GM19099 (cell line): ENCODE results near the gene ATG2A.

Experiments used
- POLR2A ChIP-seq: IDR thresholded peaks from 3 replicates; pipeline ENCODE4 v1.6.1; 2011; ENCODE audit warnings: low read depth; ENCODE audit not compliant: insufficient read length; ENCODE audit errors: extremely low read depth

ATG2A gene

GRCh38 chr11:64864473-64865285, 52.3 kb downstream of the ATG2A start:
- peak; percentile 33 for TF ChIP-seq POLR2A

- TF ChIP-seq POLR2A: no peak
These were observed 52.9 kb downstream of the ATG2A start for GRCh38 chr11:64864135-64864472.

GRCh38 chr11:64863391-64864060, 53.5 kb downstream of the ATG2A start:
- TF ChIP-seq POLR2A: no peak

GRCh38 chr11:64862987-64863390, 54.0 kb downstream of the ATG2A start:
- no peak for TF ChIP-seq POLR2A

- no peak for TF ChIP-seq POLR2A
These were observed 55.6 kb downstream of the ATG2A start for GRCh38 chr11:64861227-64861975.

GRCh38 chr11:64859542-64860414, 57.2 kb downstream of the ATG2A start:
- peak; percentile 54 for TF ChIP-seq POLR2A

GRCh38 chr11:64858467-64859263, 58.3 kb downstream of the ATG2A start:
- no peak for TF ChIP-seq POLR2A

GRCh38 chr11:64857485-64857884, 59.5 kb downstream of the ATG2A start:
- TF ChIP-seq POLR2A: no peak

GRCh38 chr11:64856382-64857227, 60.4 kb downstream of the ATG2A start:
- no peak for TF ChIP-seq POLR2A

GRCh38 chr11:64855596-64856304, 61.3 kb downstream of the ATG2A start:
- TF ChIP-seq POLR2A: peak; percentile 18

- TF ChIP-seq POLR2A: no peak
These were observed 62.2 kb downstream of the ATG2A start for GRCh38 chr11:64854534-64855502.
